GM18526 (cell line): ENCODE measurements around the gene CTBP1.

Source experiments
- POLR2A ChIP-seq: IDR thresholded peaks from 3 replicates; pipeline ENCODE4 v1.6.1; 2011; ENCODE audit not compliant: insufficient read length; ENCODE audit errors: extremely low read depth

The CTBP1 gene

GRCh38 chr4:1177274-1178141, 71.4 kb downstream of the CTBP1 start:
- TF ChIP-seq POLR2A, result no peak

- TF ChIP-seq POLR2A, result no peak
These were observed 72.3 kb downstream of the CTBP1 start for GRCh38 chr4:1176398-1177273.

GRCh38 chr4:1175635-1176229, 73.2 kb downstream of the CTBP1 start:
- TF ChIP-seq POLR2A, result no peak

GRCh38 chr4:1174941-1175634, 73.8 kb downstream of the CTBP1 start:
- no peak for TF ChIP-seq POLR2A

- no peak for TF ChIP-seq POLR2A
These were observed 75.8 kb downstream of the CTBP1 start for GRCh38 chr4:1172971-1173757.

GRCh38 chr4:1172228-1172851, 76.6 kb downstream of the CTBP1 start, which contains the start of gene SPON2:
Gene SPON2 (minus strand): TSS chr4:1172583.
- TF ChIP-seq POLR2A, result no peak

- no peak for TF ChIP-seq POLR2A
These were observed 77.4 kb downstream of the CTBP1 start for GRCh38 chr4:1171311-1172227.

- TF ChIP-seq POLR2A, result no peak
These were observed 78.0 kb downstream of the CTBP1 start for GRCh38 chr4:1170976-1171310.

GRCh38 chr4:1170156-1170975, 78.6 kb downstream of the CTBP1 start:
- no peak for TF ChIP-seq POLR2A

GRCh38 chr4:1169691-1170096, 79.2 kb downstream of the CTBP1 start:
- TF ChIP-seq POLR2A, result no peak

GRCh38 chr4:1169171-1169671, 79.7 kb downstream of the CTBP1 start:
- no peak for TF ChIP-seq POLR2A
